GM11168 (cell line): Measurements from ENCODE around the gene GGCX.

ENCODE experiments used
- in situ Hi-C: fragments of 300-500 bp; cut with MboI; formaldehyde crosslinking; loops from one replicate; pipeline ENCODE4 v1.12.0; 2022; ENCODE audit warnings: low sequenced_read_pairs; ENCODE audit not compliant: unreplicated experiment

GGCX gene

GRCh38 chr2:85524336-85524908 lies 36.9 kb downstream of the GGCX start:
- in situ Hi-C loops, result no loop called here

- in situ Hi-C loops, result no loop called here
Measured at GRCh38 chr2:85523903-85524335, 37.4 kb downstream of the GGCX start.

- in situ Hi-C loops, result no loop called here
Measured at GRCh38 chr2:85523062-85523902, 38.0 kb downstream of the GGCX start.

DNA sequence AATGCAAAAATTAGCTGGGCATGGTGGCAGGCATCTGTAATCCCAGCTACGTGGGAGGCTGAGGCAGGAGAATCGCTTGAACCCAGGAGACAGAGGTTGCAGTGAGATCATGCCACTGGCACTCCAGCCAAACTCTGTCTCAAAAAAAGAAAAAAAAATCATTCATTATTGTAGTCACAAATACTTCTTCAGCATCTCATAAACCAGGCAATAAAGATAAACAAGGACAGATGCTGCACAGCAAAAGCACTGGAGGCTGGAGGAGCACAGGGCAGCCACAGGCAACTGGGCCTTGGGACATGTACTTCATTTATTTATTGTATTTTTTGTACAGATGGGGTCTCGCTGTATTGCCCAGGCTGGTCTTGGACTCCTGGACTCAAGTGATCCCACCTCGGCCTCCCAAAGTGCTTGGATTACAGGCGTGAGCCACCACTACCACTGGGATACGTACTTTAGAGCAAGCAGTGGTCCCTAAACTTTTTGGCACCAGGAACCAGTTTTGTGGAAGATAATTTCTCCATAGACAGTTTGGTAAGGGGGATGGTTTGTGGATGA lies 39.1 kb downstream of the GGCX start:
- in situ Hi-C loops, result no loop called here

GRCh38 chr2:85516653-85517389 lies 44.5 kb downstream of the GGCX start:
- in situ Hi-C loops, result no loop called here

DNA sequence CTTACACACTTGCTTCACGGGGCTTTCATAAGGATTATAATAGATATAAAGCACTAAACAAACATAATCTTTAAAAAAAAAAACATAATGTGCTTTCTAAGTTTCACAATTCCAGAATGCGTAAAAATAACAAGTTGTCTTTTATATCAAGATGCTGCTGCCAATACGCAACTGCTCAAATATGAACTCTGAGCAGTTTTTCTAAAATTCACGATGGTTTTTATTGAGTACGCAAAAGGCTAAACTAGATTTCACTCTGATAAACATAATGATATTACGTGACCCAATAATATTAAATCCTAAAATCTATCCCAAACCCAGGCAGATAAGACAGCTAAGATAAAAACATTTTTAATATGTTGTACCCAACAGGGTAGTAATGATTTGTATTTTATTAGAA lies 47.0 kb downstream of the GGCX start:
- in situ Hi-C loops, result no loop called here

DNA sequence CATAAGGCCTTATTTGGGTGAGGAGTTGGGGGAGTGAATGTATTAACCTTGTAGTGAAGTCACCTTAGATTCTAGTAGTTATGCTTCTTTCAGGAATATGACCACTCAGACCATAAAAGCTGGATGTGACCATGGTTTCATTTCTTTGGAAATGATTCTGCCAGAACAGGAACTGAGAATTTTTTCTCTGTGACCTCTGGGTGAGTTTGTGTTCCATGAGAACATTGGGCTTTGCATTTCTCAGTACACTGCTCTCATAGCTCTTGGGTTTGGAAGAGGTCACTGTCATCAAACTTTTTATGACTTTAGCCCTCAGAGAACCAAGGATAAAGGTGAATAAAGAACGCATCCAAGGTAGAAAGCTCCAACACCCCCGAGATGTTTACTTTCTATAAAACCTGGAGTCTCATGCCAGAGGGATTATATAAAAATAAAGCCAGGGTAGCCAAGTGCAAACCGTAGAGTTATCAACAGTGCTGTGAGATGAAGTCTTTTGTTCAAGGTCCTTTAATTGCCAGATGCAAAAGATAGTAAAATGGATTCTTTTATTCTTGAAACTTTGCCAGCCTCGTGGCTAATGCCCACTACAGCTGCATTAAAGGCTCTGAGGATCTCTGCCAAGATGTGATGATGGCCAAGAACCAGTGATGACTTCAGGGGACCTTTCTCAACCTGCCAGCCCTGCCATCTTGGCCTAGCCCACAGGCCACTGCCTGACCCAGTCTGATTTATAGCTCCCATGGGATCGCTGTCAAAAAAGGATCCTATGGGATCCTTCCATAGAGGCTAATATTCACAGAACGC lies 50.1 kb downstream of the GGCX start:
- in situ Hi-C loops, result no loop called here

- in situ Hi-C loops, result no loop called here
Measured at GRCh38 chr2:85506768-85507181, 54.5 kb downstream of the GGCX start.

GRCh38 chr2:85505551-85506238 lies 55.6 kb downstream of the GGCX start:
- in situ Hi-C loops, result no loop called here

DNA sequence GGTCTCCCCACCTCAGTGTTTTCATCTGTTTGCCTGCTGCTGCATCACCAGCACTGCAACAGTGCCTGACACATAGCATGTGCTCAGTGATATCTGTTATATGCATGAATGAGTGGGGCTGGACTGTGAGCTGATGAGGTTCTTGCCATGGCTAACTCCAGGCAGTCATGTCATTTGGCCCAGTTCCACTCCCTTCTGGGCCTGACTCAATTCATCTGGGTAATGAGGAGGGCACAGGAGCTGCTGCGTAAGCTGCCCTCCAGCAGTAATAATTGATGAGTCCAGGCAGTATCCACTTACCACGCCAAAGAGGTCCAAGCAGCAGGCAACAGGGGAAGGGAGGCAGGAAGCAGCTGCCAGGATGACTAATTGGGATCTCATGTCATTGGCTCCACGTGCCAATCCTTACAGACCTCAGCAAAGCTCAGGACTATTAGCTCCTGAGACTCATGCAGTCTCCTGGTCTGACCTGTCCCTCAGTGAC lies 56.5 kb downstream of the GGCX start:
- in situ Hi-C loops, result no loop called here

GRCh38 chr2:85503851-85504777 lies 57.2 kb downstream of the GGCX start:
- in situ Hi-C loops, result no loop called here

- in situ Hi-C loops, result no loop called here
Measured at GRCh38 chr2:85503168-85503850, 58.0 kb downstream of the GGCX start.

DNA sequence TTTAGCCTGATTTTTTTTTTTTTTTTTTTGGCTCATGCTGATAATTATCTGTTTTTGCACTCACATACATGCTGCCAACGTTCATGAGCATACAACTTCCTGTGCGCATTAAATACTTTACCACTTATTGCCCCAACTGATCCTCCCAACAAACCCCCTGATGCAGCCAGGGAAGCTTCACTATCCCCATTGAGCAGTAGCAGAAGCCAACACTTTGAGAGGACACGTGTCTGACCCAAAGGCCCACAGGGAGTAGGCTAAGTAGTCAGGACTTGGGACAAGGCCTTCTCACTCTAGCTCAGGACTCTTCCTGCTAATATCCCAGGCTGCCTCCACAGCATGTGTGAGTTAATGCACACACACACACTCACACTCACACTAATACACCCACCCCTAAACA lies 58.6 kb downstream of the GGCX start:
- in situ Hi-C loops, result no loop called here

- in situ Hi-C loops, result no loop called here
Measured at GRCh38 chr2:85501248-85501647, 60.0 kb downstream of the GGCX start.

DNA sequence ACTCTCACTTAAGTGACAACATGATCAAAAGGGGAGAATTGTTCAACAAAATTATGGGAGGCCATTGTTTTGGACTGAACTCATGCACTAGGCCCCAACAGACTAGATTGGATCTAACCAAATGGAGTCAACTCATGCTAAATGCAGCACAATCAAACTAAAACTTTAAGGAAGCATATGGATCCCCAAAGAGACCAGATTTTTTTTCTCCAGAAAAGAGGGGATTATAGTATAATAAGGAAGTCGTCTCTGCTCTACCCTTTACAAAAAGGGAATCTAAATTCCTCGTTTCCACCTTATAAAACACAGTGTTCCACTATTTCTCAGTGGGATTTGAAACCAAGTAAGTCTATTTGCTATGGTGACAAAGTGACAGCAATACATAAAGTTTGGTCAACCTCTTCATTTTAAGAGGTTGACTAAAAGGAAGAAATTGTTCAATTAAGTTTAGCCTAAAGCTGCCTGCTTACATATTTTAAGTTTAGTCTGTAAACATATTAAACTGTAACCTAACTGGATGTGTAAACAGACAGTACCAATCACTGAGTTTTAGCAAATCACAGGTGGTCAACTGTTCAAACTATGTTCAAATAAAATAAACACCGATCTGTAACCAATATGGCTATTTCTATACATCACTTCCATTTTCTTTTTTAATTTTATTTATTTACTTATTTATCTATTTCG lies 63.2 kb downstream of the GGCX start:
- in situ Hi-C loops, result no loop called here

GRCh38 chr2:85496436-85496835 lies 64.9 kb downstream of the GGCX start:
- in situ Hi-C loops, result no loop called here
